GM20000 (cell line): ENCODE measurements around the gene PGLYRP1.

Experiments used
- DNase-seq: peaks from one replicate; pipeline ENCODE4 v3.0.0; 2012; ENCODE audit warnings: low spot score
- CTCF ChIP-seq: IDR thresholded peaks from 2 replicates; pipeline ENCODE4 v1.5.1; 2012; ENCODE audit warnings: mild to moderate bottlenecking, control low read depth; ENCODE audit errors: extremely low read depth, missing control alignments

PGLYRP1 gene

DNA sequence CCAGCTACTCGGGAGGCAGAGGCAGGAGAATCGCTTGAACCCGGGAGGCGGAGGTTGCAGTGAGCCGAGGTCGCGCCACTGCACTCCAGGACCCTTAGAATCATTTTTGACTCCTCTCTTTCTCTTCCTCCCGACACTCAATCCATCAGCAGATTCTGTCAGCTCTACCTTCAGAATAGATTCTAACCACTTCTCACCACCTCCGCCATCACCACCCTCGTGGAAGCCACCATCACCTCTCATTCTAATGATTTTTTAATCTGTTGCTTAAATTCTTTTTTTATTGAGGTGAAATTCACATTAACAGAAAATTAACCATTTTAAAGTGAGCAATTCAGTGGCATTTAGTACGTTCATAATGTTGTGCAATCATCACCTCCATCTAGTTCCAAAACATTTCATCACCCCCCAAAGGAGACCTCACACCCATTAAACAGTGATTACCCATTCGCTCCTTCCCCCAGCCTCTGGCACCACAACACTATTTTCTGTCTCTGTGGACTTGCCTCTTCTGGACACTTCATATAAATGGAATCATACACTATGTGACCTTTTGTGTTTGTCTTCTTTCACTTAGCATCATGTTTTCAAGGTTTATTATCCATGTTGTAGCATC lies 32.6 kb downstream of the PGLYRP1 start:
- DNase-seq: no peak
- TF ChIP-seq CTCF: no peak

DNA sequence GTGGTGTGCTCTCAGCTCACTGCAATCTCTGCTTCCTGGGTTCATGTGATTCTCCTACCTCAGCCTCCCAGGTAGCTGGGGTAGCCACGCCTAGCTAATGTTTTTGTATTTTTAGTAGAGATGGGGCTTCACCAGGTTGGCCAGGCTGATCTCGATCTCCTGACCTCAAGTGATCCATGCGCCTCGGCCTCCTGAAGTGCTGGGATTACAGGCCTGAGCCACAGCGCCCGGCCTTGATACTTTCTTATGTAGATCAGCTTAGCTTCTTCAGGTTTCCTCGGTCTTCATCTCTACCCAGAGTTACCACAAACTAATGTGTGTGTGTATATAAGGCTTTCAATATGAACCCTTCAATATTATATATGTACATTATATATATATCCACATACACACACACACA lies 37.5 kb downstream of the PGLYRP1 start:
- DNase-seq: no peak
- no peak for TF ChIP-seq CTCF

DNA sequence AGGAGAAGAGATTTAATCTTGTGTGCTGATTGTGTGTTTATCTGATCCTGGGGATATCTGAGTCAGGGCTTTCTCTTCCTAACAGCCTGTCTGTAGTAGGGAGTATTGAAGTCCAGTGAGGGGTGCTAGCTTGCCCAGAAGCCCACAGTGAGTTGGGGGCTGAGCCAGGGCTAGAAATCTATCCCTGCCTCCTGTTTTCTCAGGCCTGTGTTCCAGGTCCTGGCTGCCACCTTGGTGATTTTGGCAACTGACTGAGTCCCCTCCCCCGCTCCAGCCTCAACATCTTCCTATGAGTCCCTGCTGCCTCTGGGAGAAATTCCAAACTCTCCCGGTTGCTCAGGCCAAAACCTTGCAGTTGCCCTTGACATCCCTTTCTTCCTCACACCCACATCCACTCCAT lies 41.5 kb downstream of the PGLYRP1 start:
- TF ChIP-seq CTCF: no peak
- no peak for DNase-seq

DNA sequence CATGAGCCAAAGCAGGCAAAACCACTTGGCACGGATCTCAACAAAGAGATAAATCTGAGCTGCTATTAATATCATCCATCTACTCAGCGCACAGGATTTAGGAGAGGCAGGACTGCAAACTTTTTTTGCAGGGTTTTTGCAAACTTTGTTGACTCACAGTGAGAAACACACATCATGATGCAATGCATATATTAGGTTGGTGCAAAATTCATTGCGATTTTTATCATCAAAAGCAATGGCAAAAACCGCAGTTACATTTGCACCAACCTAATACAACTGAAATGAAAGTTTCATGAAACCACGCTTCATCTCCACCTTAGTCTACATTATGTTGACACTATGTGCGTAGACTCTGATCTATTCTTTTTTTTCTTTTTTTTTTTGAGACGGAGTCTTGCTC lies 44.7 kb downstream of the PGLYRP1 start:
- TF ChIP-seq CTCF: no peak
- no peak for DNase-seq

DNA sequence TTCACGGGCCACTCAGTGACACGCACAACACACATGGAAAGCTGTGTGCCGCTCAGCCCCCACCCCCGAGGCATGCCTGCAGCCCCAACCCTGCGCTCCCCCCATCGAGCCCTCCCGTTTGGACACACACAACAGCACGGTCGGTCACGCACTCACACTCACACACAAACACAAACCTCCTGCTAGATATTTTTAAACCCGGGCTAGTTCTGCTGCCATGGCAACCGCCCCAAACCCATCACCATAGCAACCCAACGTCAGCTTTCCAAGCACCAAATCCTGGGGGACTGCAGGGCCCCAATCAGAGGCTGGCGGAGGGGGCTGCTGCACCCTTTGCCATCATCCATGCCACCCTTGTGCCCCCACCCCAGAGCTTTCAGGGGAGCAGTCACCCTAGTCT lies 46.7 kb downstream of the PGLYRP1 start:
- no peak for TF ChIP-seq CTCF
- DNase-seq: no peak

DNA sequence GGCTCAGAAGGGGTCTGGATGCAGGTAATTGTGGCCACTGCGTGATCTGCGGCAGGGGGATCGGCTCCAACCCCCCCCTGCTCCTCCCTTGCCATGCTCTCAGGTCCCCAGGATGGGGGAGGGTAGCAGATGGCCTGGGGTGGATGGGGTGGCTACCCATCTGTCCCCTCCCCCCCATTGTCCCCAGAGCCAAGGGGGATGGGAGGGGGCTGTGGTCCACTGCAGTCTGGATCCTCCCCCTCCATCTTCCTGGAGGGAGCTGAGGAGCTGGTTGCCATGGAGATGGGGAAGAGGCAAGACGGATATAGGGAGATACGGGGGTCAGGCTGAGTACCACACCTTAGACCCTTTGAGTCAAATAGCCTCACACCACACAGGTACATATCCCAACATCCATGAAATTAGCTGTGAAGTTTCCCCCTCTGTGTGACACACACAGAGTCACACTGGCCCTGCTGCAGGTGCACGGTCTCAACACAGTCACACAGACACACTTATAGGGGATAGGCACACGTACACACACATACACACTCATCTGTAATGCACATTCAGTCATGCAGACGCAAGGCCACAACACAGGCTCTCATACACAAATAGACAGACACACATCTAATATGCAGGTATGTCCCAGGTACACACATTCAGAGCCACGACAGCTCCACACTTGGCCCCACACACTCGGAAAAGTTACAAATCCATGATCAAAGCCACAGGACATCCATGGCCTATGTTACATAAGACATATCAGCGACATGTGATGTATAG lies 47.4 kb downstream of the PGLYRP1 start:
- no peak for TF ChIP-seq CTCF

GRCh38 chr19:45973553-45974338 lies 49.1 kb downstream of the PGLYRP1 start, which contains the start of gene NOVA2:
NOVA2 (minus strand) TSS chr19:45973865; CDS start chr19:45973351, 514 bp downstream.
- TF ChIP-seq CTCF: no peak
- peak; percentile 72 for DNase-seq

More for the DNA sequence above, 47.4 kb downstream of the PGLYRP1 start:
- DNase-seq: no peak
